ENCODE measurements around the gene TRMT61B. TPM values are rescaled to one million over a fixed set of nuclear protein-coding genes. Genes with fewer than 3 reads are reported as not detected.

TRMT61B gene
- total RNA-seq, 1 donor from 2014 or later: 13.0 TPM

DNA sequence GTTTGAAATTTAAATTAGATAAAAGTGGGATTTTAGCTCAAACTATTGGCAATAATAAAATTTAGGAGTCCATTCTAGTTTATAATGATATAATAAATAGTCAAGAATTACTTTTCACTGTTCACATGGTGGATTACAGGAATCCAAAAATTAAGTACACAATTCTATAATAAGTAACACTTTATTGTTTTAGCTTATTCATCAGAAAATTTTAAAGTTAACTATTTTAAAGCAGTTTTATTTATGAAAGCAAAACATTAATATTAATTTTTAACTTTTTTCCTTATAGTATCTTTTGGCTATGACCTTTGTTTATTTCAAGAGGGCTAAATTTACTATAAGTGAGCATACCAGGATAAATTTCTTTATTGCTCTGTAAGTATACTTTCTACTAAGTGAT, 48.1 kb downstream of the TRMT61B start:
- H3K36me3 ChIP-seq: no peaks in the 10 kb centered on the region

DNA sequence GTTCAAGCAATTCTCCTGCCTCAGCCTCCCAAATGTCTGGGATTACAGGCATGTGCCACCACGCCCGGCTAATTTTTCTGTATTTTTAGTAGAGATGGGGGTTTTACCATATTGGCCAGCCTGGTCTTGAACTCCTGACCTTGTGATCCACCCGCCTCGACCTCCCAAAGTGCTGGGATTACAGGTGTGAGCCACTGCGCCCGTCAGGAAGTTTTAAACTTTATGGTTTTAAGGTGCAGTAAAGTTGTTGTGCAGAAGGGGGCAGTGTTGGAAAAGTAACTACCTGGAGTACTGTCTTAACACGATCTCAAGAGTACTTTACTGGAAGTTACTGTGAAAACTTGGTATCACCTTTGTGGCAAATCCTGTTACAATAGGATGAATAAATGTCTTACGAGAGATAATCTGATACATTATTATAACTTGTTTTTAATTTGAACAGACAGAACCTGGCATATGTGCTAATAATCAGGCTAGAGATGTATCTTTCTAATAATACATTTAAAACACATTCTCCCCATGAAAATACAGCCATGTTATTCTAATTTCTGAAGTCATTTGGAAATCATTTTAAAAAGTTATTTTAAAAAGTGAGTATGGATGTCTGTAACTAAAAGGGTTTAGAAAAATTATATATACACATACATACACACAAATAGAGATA, 48.7 kb downstream of the TRMT61B start:
- no peaks in the 10 kb centered on the region for H3K9me3 ChIP-seq
- DNase-seq: no peak
- no peaks in the 10 kb centered on the region for H3K4me1 ChIP-seq
- no peaks in the 10 kb centered on the region for H3K27me3 ChIP-seq (ENCODE audit: low read depth)
- intact Hi-C loops (cut with DNase I): no loop called here
- H3K4me3 ChIP-seq: no peak overlapping the region
- TF ChIP-seq, protein P1, sequence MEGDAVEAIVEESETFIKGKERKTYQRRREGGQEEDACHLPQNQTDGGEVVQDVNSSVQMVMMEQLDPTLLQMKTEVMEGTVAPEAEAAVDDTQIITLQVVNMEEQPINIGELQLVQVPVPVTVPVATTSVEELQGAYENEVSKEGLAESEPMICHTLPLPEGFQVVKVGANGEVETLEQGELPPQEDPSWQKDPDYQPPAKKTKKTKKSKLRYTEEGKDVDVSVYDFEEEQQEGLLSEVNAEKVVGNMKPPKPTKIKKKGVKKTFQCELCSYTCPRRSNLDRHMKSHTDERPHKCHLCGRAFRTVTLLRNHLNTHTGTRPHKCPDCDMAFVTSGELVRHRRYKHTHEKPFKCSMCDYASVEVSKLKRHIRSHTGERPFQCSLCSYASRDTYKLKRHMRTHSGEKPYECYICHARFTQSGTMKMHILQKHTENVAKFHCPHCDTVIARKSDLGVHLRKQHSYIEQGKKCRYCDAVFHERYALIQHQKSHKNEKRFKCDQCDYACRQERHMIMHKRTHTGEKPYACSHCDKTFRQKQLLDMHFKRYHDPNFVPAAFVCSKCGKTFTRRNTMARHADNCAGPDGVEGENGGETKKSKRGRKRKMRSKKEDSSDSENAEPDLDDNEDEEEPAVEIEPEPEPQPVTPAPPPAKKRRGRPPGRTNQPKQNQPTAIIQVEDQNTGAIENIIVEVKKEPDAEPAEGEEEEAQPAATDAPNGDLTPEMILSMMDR (IDR thresholded peaks at IDR 0.05): peak; percentile 65
- no peaks in the 10 kb centered on the region for H3K36me3 ChIP-seq
- no peak overlapping the region for H3K27ac ChIP-seq
- ATAC-seq: peak; percentile 87

More for the DNA sequence above, 48.1 kb downstream of the TRMT61B start:
- intact Hi-C loops (cut with DNase I): no loop called here
- Histone ChIP-seq H3K27me3 (ENCODE audit: low read depth) (no peaks in the 10 kb centered on the region), H3K4me1 (no peaks in the 10 kb centered on the region), H3K9me3 (no peaks in the 10 kb centered on the region), H3K27ac (no peak overlapping the region), H3K4me3 (no peak overlapping the region)
- DNase-seq: no peak
- no peak for ATAC-seq
- TF ChIP-seq, protein P1 (IDR thresholded peaks at IDR 0.05): no peak

DNA sequence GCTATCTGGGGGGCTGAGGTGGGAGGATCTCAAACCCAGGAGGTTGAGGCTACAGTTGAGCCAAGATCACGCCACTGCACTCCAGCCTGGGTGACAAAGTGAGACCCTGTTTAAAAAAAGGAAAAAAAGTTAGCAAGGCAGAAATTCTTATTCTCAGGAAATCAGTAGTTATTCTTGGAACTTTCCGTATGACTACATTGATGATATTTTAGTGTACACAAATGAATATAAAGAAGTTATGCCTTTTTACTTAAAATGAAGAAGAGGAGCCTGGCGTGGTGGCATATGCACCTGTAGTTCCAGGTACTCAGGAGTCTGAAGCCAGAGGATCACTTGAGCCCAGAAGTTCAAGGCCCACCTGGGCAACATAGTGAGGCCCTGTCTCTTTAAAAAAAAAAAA, 52.1 kb downstream of the TRMT61B start:
- Histone ChIP-seq H3K36me3 (no peaks in the 10 kb centered on the region), H3K4me3 (no peak overlapping the region), H3K9me3 (no peaks in the 10 kb centered on the region), H3K4me1 (no peaks in the 10 kb centered on the region), H3K27ac (no peak overlapping the region), H3K27me3 (ENCODE audit: low read depth) (no peaks in the 10 kb centered on the region)
- TF ChIP-seq, protein P1 (IDR thresholded peaks at IDR 0.05): no peak
- DNase-seq: no peak
- ATAC-seq: no peak
- intact Hi-C loops (cut with DNase I): no loop called here

DNA sequence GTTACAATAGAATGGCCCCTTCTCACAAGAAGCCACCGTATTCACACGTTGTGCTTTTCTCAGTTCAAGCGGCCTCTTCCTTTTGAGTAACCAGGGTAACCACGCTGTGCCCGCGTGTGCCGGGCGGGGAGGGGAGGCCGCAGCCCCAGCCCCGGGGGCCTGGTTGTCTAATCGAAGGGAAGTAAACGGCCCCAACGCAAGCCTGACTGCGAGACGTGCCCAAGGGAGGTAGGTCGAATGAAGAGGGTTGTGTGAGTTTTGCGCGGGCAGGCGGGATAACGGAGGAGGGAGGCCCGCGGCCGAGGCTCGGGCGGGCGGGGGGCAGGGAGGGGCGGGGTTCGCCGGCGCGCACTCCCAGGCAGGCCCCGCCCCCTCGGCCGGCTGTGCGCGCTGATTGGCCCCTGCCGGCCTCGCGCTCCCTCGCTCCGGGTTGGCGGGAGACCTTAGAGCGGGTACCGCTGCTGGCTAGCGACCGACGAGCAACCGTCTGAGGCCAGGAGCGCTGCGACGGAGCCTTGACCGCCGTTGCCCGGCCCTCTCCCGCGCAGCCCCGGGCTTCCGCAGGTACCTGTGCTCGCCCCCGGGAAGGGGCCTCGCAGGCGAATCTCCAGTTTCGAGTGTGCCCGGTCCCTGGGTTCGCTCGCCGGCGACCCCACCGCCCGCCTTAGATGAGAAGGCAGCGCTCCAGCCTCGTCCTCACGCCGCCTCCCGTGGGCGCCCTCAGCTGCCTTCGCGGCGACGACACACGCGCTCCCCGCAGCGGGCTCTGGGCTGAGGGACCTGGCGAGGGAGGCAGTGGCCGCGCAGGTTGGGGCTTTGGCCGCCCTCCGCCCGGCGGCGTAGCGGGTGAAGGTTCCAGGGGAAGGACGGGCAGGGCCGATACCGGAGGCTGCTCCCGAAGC, 59.5 kb downstream of the TRMT61B start, which contains the start of gene SPDYA:
Gene SPDYA (plus strand): TSS at position 451 of the 902 bp plus-strand sequence. CDS start 5,181 bp downstream, outside the sequence.
- Histone ChIP-seq H3K27me3 (ENCODE audit: low read depth) (no peaks in the 10 kb centered on the region), H3K4me3 (peak within 1 kb of the TSS; percentile 57), H3K4me1 (no peaks in the 10 kb centered on the region), H3K9me3 (no peaks in the 10 kb centered on the region), H3K27ac (no peak within 1 kb of the TSS), H3K36me3 (peaks cover 12% of the 10 kb centered on the region)
- TF ChIP-seq, protein P1 (IDR thresholded peaks at IDR 0.05): no peak
- DNase-seq (peak; percentile 81), ATAC-seq (peak; percentile 95 to 97)
- intact Hi-C loops (cut with DNase I): no loop called here

DNA sequence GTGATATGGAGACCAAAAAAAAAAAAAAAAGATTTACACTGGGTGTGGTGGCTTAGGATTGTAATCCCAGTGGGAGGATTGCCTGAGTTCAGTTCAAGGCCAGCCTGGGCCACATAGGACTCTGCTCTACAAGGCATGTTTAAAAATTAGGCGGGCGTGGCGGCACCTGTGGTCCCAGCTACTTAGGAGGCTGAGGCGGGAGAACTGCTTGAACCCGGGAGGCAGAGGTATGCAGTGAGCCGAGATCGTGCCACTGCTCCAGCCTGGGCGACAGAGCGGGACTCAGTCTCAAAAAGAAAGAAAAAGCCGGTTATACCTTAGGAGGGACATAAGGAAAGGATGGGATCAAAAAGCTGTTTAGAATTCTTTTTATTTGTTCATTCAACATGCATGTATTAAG, 60.2 kb downstream of the TRMT61B start:
- DNase-seq (no peak), ATAC-seq (peak in 1 of 2 donors; percentile 15)
- TF ChIP-seq, protein P1 (IDR thresholded peaks at IDR 0.05): no peak
- Histone ChIP-seq H3K4me3 (peak overlapping the region; percentile 57), H3K4me1 (no peaks in the 10 kb centered on the region), H3K27me3 (ENCODE audit: low read depth) (no peaks in the 10 kb centered on the region), H3K9me3 (no peaks in the 10 kb centered on the region), H3K36me3 (peaks cover 15% of the 10 kb centered on the region), H3K27ac (no peak overlapping the region)
- intact Hi-C loops (cut with DNase I): no loop called here

All from lower lobe of right lung (tissue), 2 donors.